Femur (tissue), 1 donor: ENCODE data around the gene SBNO2.
"Not testable (repeated sequence)": the region's sequence is repeated elsewhere in the genome, so short reads cannot be mapped to it uniquely, and the experiment has no call there.

Experiments
- DNase-seq: peaks from one replicate; pipeline ENCODE4 v3.0.0-alpha.2; 2017

Gene SBNO2

DNA sequence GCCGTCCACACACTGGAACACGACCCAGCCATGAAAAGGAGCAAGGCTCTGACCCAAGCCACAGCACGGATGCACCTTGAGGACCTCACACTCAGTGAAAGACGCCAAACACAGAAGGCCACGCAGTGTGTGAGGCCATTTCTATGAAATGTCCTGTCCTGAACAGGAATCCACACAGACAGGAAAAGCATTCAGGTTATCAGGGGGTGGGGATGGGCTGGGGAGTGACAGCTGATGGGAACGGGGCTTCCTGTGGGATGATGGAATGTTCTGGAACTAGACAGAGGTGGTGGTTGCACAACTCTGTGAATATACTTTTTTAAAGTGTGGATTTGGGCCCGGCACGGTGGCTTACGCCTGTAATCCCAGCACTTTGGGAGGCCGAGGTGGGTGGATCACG is 39.6 kb downstream of the SBNO2 start:
- no peak for DNase-seq

DNA sequence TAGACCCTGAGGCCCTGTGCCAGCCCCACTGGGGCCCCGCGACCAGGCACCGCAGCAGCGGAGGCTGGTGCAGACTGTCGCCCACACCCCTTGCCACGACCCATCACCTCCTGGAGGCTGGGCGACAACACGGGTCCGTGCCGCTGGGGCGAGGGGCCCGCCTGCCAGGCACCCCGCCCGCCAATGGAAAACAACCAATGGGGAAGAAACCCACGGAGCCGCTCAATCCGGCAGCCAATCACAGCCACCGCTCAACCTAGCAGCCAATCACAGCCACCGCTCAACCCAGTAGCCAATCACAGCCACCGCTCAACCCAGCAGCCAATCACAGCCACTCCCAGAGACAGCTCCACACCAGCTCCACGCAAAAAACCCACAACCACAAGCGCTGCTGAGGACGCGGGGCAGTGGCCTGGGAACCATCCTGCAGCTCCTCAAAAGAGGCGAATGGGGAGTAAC is 40.6 kb downstream of the SBNO2 start:
- no peak for DNase-seq

DNA sequence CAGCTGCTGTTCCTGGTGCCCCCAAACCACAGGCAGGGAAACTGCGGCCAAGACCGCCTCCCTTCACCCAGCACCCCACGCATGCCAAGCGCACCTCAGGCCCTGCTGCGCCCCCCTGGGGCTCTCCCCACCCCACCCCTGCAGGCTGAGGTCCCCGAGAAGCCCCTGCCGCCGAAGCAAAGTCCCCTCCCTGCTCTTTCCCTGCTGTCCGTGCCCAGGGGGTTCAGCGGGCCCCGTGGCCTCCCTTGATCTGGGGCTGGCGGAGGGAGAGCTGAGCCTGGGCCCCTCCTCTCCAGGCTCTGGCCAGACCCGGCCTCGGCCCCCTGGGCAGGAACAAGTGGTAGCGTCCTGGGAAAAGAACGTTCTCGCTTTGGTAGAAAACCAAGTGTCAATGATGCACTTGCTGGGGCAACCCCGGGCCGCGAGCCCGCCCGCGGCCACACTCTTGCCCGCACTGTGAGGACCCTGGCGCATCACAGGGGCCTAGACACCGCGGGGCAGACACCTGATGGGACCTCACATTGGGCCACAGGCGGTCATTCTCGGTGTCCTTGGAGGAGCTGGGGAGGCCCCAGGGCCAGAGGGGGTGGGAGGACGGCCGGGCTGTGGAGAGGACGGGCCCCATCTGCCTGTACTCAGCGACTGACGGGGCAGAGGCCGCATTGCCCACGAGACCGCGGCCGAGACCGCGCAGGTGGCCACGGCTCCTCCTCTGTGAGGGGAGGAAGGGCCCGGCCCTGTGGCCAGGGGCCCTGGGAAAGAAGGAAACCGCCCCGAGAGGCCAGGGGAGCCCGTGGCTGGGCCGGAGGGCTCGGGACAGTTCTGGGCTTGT is 41.3 kb downstream of the SBNO2 start:
- no peak for DNase-seq

DNA sequence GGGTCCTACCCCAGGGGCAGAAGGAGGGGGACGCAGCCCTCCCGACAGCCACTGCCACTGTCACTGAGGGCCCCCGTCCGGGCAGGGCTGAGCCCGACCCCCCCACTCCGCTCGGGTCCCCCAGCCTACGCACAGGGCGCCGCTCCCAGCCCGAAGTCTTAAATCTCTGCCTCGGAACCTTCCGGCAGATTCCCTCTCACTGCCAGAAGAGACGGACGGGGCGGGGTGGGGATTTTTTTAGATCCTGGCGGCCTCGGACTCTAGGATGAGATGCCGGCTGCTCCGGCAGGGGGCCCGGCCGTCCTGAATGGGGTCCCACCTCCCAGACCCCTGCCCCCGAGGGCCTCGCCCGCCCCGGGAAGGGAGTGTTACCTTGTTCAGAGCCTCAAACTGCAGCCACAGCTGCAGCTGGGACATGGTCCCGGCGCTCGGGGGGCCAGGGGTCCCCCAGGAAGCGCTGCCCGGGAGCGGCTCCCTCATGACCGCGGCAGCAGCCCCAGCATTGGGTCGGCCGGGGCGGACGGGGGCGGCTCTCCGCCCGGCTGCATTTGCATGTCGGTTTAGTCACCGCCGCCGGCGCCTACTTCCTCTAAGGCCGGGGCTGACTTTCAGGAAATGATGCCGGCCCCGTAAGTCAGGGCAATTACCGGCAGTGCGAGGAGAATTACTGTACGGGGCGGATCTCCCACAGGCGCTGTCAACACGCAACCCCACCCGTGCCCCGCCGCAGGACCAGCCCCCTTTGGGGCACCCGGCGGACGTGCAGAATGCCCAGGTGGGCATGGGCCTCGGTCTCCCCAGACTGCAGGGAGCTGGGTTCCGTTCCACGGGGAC is 42.1 kb downstream of the SBNO2 start:
- DNase-seq = peak; percentile 89

DNA sequence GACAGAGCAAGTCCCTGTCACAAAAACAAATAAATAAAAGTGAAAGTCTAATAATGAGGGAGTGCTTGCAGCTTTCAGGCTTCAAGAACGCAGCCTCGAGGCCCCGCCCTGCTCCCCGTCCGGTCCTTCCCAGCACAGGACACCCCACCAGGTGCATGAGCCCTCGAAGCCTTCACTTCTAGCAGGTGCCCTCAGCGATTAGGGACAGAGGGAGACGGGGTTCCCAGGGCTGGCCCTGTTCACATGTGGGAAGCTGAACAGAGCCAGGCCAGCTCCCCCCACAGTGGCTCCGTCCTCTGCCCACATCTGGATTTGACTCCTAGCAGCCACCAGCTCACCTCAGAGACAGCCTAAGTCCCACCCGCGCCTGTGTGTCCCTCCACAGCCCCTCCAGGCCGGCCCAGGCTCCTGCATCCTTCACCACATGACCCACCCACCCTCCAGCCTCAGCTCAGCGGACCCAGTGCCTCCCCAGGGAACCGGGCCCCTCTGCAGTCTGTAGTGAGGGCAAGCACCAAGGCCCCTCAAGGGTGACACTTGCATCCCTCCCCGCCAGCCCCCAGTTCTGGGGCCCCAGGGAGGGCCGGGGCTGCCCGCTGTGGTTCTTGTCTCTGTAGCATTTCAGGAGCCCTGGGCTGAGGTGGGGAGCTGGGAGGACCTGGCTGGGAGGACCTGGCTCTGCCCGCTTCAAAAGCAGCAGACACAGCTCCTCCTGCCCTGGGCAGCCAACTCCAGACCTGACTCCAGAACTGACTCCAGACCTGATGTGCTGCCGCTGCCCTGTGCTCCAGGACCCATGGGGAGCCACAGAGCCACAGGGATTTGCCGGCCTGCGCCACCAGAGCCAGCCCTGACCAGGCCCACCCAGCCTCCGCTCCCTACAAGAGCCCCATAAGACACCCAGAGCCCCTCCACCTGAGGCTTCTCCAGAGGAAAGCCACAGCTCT is 43.0 kb downstream of the SBNO2 start:
- no peak for DNase-seq

DNA sequence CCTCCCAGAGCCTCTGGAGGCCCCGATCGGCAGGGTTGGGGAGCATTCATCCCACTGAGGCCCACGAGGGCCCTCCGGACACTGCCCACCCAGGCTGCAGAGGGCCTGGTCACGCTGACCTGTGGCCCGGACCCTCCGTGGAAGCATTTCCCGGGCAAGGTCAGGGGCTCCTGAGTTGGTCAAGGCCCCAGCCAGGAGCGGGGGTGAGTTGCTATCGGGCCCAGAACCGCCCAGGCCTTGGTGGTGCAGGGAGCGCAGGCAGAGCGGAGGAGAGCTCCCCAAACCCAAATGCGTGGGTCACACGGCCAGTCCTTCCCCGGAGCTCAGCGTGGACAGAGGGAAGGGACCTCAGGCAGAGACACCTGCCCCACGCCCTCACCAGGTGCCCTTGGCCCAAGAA is 44.5 kb downstream of the SBNO2 start:
- DNase-seq = no peak

DNA sequence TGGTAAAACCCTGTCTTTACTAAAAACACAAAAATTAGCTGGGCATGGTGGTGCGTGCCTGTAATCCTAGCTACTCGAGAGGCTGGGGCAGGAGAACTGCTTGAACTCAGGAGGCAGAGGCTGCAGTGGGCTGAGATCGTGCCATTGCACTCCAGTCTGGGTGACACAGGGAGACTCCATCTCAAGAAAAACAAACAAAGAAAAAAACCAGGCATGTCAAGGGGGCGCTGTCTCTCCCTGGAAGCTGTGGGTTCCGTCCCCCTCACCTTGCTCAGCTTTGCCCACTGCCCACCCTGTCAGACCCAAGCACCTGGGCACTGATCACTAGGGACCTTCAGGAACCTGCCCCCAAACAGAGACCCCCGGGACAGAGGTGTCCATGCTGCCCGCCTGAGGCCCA is 45.0 kb downstream of the SBNO2 start:
- DNase-seq = not testable (repeated sequence)

DNA sequence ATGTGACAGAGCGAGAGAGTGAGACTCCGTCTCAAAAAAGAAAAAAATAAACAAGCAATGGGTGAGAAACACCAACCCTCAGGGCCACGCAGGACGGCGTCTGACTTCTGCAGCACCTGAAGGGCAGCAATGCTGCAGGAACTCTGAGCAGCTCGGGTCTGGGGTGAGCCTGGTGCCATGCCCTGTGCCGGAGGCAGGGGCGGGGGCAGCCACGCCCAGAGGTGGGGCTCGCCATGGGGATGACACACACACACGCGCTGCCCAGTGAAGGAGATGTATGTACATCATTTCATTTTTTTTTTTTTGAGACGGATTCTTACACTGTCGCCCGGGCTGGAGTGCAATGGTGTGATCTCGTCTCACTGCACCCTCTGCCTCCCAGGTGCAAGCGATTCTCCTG is 46.0 kb downstream of the SBNO2 start:
- DNase-seq = no peak

DNA sequence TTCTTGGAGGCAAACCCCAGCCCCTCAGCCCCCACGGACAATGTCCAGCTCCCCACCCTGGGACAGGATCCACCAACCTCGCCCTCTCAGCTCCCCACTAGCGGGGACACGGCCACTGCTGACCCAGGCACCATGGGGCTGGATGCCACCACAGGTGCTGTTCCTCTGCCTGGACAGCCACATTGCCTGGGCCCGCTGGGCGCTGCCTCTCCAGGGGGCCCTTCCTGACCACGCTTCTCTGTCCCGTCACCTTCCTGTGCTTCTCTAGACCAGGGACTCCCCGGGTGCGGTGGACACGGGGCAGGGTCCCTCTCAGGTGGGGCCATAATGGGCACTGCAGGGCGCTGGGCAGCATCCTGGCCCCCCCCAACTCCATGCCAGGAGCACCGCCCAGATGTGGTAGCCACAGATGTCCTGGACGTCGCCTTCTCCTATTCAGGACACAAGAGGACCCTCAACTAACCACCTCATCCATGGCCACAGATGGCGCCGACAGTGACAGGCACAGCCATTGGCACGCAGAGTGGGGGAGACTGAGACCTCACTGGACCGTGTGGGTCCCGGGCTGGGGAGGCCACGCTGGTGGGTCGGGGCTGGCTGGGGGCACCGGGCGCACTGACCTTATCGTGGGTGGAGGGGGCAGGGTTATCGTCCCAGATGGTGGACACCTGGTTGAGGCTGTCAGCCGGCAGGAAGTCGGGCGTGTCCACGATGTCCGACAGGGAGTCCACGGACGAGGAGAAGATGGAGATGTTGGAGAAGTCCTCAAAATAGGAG is 46.9 kb downstream of the SBNO2 start:
- DNase-seq = no peak

DNA sequence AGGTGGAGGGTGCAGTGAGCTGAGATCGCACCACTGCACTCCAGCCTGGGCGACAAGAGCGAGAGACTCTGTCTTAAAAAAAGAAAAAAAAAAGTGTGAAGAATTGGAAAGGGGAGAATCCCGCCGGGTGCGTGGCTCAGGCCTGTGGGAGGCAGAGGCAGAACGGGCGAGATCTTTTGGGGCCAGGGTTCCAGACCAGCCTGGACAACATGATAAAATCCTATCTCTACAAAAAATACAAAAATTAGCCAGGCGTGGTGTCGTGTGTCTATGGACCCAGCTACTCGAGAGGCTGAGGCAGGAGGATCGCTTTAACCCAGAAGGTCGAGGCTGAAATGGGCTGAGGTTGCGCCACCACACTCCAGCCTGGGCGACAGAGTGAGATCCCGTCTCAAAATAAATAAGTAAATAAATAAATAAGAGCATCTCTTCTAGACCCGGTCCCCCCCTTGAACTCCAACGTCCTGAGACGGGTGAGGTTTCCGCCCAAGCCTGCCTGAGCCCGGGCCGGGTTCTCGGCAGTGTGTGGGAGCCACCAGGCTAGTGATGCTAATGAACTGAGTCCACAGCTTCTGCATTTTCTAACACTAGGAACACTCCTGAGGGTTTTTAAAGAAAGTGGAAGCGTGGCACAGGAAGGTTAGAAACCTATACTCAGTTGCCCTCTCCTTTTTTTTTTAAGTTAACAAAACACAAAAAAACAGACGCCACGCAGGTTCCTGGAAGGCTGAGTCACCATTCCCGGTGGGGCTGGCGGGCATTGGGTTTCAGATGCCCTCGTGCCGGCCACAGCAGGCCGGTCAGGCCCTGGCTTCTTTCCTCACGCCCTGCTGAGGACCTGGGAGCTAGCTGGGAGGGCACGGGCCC is 48.2 kb downstream of the SBNO2 start:
- no peak for DNase-seq

DNA sequence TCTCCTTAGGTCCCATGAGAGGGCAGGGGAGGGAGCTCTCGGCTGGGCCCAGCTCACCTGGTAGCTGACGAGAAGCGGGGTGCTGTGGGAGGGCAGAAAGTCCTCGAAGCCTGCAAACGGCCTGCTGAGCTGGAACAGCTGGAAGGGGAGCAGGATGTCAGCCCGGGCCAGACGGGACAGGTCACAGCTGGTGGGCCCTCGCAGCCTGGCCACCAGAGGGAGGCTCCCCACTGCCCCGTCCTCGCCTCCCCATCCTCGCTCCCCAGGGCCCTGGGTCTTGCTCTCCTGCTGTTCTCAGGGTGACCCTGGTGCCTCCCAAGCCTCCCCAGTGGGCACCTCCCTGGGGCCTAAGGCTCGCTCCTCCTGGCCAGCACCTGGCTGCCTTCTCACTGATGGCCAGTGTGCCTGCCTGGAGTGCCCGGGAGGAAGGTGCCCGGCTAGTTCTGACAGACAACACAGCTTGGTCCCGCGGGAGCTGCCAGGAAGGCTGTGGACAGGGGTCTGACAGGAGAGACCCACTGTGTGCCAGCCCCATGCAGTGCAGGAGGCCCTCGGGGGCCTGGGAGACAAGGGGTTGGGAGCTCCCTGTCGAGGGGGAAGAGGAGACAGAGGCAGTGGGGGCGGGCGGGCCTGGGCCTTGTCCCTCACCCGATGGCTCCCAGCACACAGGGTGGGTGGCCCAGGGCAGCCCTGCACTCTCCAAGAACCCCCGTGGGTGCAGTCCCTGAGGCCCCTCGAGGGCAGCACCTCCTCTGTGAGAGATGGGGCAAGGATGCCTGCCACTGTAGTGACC is 50.0 kb downstream of the SBNO2 start:
- no peak for DNase-seq

DNA sequence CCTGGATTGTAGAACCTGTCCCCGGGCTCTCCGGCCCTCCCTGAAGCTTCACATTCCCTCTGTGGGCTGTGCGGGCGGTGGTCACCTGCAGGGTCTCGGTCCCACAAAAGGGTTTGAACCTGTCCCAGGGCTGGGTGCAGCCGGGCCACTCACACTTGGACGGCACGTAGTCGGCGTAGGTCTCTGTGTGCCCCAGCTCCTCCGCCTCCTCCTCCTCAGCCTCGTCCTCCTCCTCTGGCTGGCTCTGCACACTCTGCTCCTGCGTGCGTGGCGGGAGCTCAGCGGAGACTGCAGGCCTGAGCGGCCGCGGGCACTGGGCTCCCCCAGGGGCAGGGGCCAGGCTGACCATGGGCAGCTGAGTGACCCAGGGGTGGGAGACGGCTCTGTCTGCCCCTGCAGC is 50.7 kb downstream of the SBNO2 start:
- no peak for DNase-seq

DNA sequence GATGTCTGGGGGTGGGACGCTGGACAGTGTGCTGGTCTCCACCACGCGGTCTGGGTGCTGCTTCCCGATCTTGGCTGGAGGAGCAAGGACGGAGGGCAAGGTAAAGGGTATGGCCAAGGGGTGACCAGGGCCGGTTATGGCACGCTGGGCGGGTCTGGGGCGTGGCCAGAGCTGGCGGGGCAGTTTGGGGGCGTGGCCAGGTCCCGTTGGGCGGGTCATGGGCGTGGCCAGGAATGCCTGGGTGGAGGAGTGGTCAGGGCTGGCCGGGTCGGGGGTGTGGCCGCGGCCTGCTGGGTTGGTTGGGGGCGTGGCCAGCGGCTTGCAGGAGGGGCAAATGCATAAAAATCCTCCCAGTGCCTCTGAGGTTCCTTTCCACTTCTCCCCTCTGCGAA is 51.1 kb downstream of the SBNO2 start:
- peak; percentile 66 for DNase-seq

DNA sequence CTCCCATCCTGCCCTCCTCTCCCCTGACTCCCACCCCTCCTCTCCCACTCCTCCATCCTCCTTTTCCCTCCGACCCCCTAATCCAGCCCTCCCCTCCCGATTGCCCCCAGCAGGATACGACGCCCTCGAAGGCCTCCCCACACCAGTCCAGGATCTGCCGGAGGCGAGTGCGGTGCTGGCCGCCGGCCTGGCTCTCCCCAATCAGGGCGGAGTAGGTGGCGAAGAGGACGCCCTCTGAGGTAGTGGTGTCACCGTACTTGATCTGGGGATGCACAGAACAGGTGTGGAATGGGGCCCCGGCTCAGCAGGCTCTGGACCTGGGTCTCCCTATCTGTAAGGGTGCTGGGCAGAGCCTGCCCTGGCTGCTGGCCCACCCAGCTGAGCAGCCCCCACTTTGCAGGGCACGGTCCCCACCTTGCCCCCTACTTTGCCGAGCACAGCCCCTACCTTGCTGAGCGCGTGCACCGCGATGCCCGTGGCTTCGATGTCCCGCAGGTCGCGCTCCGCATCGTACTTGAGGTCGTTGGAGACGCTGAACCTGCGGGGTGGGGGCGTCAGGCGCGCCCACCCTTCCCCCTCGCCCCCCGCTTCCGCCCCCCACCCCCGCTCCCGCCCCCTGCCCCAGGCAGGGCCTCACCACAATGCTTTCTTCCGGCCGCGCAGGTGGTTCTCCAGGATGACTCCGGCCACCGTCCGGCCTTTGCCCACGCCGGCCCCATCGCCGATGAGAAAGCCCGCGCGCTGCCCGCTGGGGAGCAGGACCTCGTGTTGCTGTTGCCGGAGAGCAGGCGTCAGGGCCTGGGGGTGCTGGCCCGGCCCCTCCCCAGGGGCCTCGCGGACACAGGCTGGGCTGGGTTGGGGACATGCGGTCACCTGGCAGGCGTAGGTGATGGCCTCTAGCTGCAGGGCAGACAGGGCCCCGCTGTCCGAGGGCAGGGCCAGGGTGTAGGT is 51.8 kb downstream of the SBNO2 start:
- no peak for DNase-seq

DNA sequence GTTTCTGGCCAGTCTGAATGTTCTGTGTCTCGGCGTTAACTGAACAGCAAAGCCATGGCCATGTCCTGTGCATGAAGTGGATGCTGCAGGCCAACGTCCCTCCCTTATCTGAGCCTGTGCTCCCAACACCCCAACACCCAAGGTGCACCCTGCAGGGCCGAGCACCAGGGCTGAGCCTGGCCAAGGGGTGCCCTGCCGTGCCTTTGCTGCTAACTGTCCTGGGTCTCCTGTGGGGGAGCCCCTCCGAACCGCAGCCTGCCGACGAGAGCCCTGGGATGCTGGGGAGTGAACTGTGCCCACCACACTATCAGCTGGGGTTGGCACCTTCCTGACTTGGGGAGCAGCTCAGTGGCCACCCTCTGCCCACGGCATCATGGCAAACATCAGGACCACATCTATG is 52.7 kb downstream of the SBNO2 start:
- DNase-seq = no peak

DNA sequence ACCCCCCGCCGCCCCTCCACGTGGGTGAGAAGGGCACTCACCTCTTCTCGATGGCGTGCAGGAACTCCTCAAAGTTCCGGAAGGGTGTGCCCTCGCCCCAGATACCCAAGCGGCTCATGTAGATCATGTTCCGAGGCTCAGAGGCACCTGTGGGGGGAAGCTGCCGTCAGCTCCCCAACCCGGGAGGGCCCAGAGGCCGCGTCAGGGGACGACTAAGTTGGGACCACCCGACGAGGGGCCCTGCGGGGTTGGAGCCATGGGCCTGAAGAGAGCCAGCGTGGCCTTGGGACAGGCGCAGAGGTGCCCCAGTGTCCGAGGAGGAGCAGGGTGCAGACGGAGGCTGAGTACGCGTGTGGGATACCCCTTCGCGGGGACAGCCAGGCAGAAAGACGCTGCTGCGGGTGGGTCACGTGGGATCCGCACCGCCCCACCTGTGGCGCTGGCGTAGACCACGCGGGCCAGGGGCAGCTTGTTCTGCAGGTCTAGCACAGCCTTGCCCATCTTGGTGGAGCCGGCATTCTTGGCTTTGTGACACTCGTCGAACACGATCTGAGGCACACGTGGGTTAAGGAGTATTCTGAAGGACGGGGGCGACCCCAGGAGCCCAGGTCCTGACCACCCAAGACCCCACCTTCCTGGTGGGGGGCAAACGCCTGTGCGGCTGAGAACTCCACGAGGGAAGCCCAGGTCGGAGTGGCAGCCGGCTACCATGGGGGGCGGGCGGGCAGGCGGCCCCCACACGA is 54.4 kb downstream of the SBNO2 start:
- no peak for DNase-seq

DNA sequence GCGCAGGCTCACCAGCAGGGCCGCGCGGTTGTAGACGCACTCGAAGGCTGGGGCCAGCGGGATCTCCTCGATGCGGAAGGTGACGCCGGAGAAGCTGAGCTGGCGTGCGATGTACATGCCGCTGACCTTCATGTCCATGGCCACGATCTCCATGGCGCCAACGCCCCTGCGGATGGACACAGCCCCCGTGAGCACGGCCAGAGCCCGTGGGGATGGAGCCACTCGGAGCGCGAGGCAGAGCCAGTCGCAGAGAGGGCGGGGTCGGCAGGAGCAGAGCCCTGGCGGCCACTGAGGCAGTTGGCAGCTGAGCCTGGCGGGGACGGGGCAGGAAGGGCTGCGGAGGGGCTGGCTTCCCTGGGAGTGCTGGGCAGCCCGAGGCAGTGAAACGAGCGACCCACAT is 55.1 kb downstream of the SBNO2 start:
- DNase-seq = no peak

DNA sequence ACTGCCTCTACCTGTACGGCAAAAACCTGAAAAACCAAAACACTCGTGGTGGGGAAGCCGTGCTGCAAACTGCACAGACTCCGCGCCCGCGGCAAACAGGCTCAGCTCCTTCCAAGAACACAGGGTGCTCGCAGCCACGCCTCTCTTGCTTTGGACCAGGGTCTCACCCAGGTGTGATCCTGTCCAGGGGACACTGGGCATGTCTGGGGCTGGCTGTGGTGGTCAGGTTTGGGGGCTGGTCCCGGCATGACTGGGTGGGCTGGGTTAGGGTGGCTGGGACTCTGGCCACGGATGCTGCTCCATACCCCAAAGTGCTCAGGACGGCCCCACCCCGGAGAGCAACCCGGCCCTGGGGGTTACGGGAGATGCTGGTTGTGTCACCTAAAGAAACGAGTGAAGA is 56.4 kb downstream of the SBNO2 start:
- no peak for DNase-seq
